Neutrophil (primary cell): ENCODE results near the gene TEKT3.

ENCODE experiments used
- H3K27ac ChIP-seq: fragments of 200-600 bp; sonication (generic); 2 replicates; pipeline ENCODE4 v1.5.1; 2016; ENCODE audit warnings: mild to moderate bottlenecking, moderate library complexity
- H3K27me3 ChIP-seq: fragments of 200-600 bp; sonication (generic); 2 replicates; pipeline ENCODE4 v1.6.0; 2016; ENCODE audit warnings: mild to moderate bottlenecking
- H3K36me3 ChIP-seq: fragments of 200-600 bp; sonication (generic); 2 replicates; pipeline ENCODE4 v1.5.1; 2017
- H3K4me1 ChIP-seq, 2 experiments: fragments of 200-600 bp in 1 of 2; sonication (generic) in 1 of 2; 1 replicate in 1 of 2; 2 replicates in 1 of 2; pipeline versions ENCODE4 v1.5.1 to v1.6.1; 2013 to 2016; ENCODE audit warnings: low read depth in 1 of 2, low read length in 1 of 2, mild to moderate bottlenecking in 1 of 2, moderate library complexity in 1 of 2; ENCODE audit not compliant: control insufficient read depth in 1 of 2, insufficient read depth in 1 of 2
- H3K4me3 ChIP-seq, 2 experiments: fragments of 200-600 bp in 1 of 2; sonication (generic) in 1 of 2; 1 replicate in 1 of 2; 2 replicates in 1 of 2; pipeline ENCODE4 v1.5.1; 2013 to 2016; ENCODE audit warnings: low read depth in 1 of 2, low read length in 1 of 2, mild to moderate bottlenecking in 1 of 2, moderate library complexity in 1 of 2
- H3K9me3 ChIP-seq: fragments of 200-600 bp; sonication (generic); 2 replicates; pipeline ENCODE4 v1.5.1; 2016
- CTCF ChIP-seq: fragments of 200-600 bp; sonication (generic); IDR thresholded peaks from 2 replicates; pipeline ENCODE4 v1.5.1; 2016; ENCODE audit warnings: antibody characterized with exemption

The TEKT3 gene

GRCh38 chr17:15273141-15273793, 68.1 kb downstream of the TEKT3 start:
- H3K27ac ChIP-seq, result no peak overlapping the region
- no peak for TF ChIP-seq CTCF

GRCh38 chr17:15271741-15272140, 69.7 kb downstream of the TEKT3 start:
- no peak overlapping the region for H3K4me3 ChIP-seq
- H3K27me3 ChIP-seq, result peaks cover 36% of the 10 kb centered on the region
- no peaks in the 10 kb centered on the region for H3K9me3 ChIP-seq
- H3K27ac ChIP-seq, result no peak overlapping the region
- no peak for TF ChIP-seq CTCF
- H3K4me1 ChIP-seq, result no peaks in the 10 kb centered on the region
- no peaks in the 10 kb centered on the region for H3K36me3 ChIP-seq

More at GRCh38 chr17:15273141-15273793, 68.1 kb downstream of the TEKT3 start:
- Histone ChIP-seq H3K27me3 (peaks cover 28% of the 10 kb centered on the region), H3K9me3 (no peaks in the 10 kb centered on the region), H3K4me1 (no peaks in the 10 kb centered on the region), H3K36me3 (no peaks in the 10 kb centered on the region), H3K4me3 (no peak overlapping the region)

GRCh38 chr17:15270628-15271381, 70.6 kb downstream of the TEKT3 start:
- Histone ChIP-seq H3K4me3 (no peak overlapping the region), H3K27me3 (peaks cover 46% of the 10 kb centered on the region), H3K36me3 (no peaks in the 10 kb centered on the region), H3K4me1 (no peaks in the 10 kb centered on the region), H3K27ac (no peak overlapping the region), H3K9me3 (no peaks in the 10 kb centered on the region)
- no peak for TF ChIP-seq CTCF

- H3K9me3 ChIP-seq, result no peaks in the 10 kb centered on the region
- no peaks in the 10 kb centered on the region for H3K4me1 ChIP-seq
- H3K27ac ChIP-seq, result no peak overlapping the region
- no peaks in the 10 kb centered on the region for H3K36me3 ChIP-seq
- TF ChIP-seq CTCF, result no peak
- H3K27me3 ChIP-seq, result peaks cover 56% of the 10 kb centered on the region
- no peak overlapping the region for H3K4me3 ChIP-seq
Measured at GRCh38 chr17:15269780-15270089, 71.7 kb downstream of the TEKT3 start.

GRCh38 chr17:15269087-15269779, 72.2 kb downstream of the TEKT3 start:
- no peak overlapping the region for H3K4me3 ChIP-seq
- no peaks in the 10 kb centered on the region for H3K9me3 ChIP-seq
- H3K27ac ChIP-seq, result no peak overlapping the region
- H3K36me3 ChIP-seq, result no peaks in the 10 kb centered on the region
- peaks cover 61% of the 10 kb centered on the region for H3K27me3 ChIP-seq
- TF ChIP-seq CTCF, result no peak
- H3K4me1 ChIP-seq, result no peaks in the 10 kb centered on the region
